ENCODE measurements around the gene FOXP1. TPM values are rescaled to one million over a fixed set of nuclear protein-coding genes. Genes with fewer than 3 reads are reported as not detected.
A peak's percentile ranks its signal among the peaks of the same experiment; 100 is the strongest.

The FOXP1 gene
- total and polyA plus RNA-seq, 4 donors = 4.9 to 35.4 (median 32.0) TPM

GRCh38 chr3:70905491-70905890, 678.0 kb downstream of the FOXP1 start:
- no peak overlapping the region for H3K27ac ChIP-seq (ENCODE audit: low read depth in 1 of 2, low read length in 2 of 2)
- H3K9ac ChIP-seq (ENCODE audit: low read depth in 1 of 2, low read length in 2 of 2) = no peak overlapping the region
- no peaks in the 10 kb centered on the region for H3K4me1 ChIP-seq (ENCODE audit: control insufficient read depth in 4 of 4, insufficient read depth in 4 of 4, low read length in 3 of 4)
- TF ChIP-seq MAX (IDR thresholded peaks at IDR 0.05) = no peak
- H3K27me3 ChIP-seq (ENCODE audit: control insufficient read depth in 4 of 4, insufficient read depth in 4 of 4, low read length in 3 of 4) = peaks cover 0 to 10% (median 0%) of the 10 kb centered on the region in 4 donors
- no peak overlapping the region for H3K4me3 ChIP-seq (ENCODE audit: low read depth in 1 of 3, low read length in 3 of 3)
- no peak for DNase-seq (ENCODE audit: low spot score)
- 93% methylated on average over 11 of the region's 11 CpGs for whole genome bisulfite sequencing
- H3K9me3 ChIP-seq (ENCODE audit: control insufficient read depth in 4 of 4, low read length in 3 of 4) = no peaks in the 10 kb centered on the region
- H3K36me3 ChIP-seq (ENCODE audit: control insufficient read depth in 4 of 4, insufficient read depth in 3 of 4, low read depth in 1 of 4, low read length in 3 of 4) = no peaks in the 10 kb centered on the region

Small RNAs within 50 kb of the gene (small RNA-seq; reads per million reads assigned to genes)
- gene MIR1284 = 0.24 reads per million, percentile 14 among the genes with 10 or more reads in this experiment

Other genes with a start within 250 kb of the FOXP1 start
- 1 to 10 TPM; 1.5 to 3.7 TPM for gene EIF4E3, start 141.7 kb upstream of the FOXP1 start, total RNA-seq
- 1 to 10 TPM; 1.1 to 4.0 TPM for gene EIF4E3, start 141.7 kb upstream of the FOXP1 start, polyA plus RNA-seq
- under 1 TPM; 0.17 to 0.65 TPM for gene GPR27, start 170.1 kb upstream of the FOXP1 start, total RNA-seq
- gene GPR27, start 170.1 kb upstream of the FOXP1 start, polyA plus RNA-seq = under 1 TPM in 1 of 2 donors, not detected in 1; 0.09 TPM
- under 1 TPM; 0.47 to 0.84 TPM for gene PROK2, start 201.4 kb upstream of the FOXP1 start, total RNA-seq
- gene PROK2, start 201.4 kb upstream of the FOXP1 start, polyA plus RNA-seq = under 1 TPM; 0.24 to 0.36 TPM